Panc1 (cell line): Measurements from ENCODE around the gene PTAFR.

Experiments
- CTCF ChIP-seq: fragments of 450-650 bp; IDR thresholded peaks from 2 replicates; pipeline ENCODE4 v1.5.1; 2017; ENCODE audit warnings: mild to moderate bottlenecking
- TCF7L2 ChIP-seq: IDR thresholded peaks from 2 replicates; pipeline ENCODE4 v1.6.1; 2011; ENCODE audit warnings: mild to moderate bottlenecking, low read depth, low read length, inconsistent platforms
- TF ChIP-seq, protein P1 (sequence below), 2 experiments: IDR thresholded peaks; 2 replicates each; pipeline ENCODE4 v1.6.1; 2011 to 2012; ENCODE audit warnings: low read depth in 2 of 2, control low read depth in 1 of 2, low read length in 1 of 2, mild to moderate bottlenecking in 1 of 2, moderate library complexity in 1 of 2; ENCODE audit not compliant: insufficient read depth in 1 of 2

- no peak for TF ChIP-seq CTCF
- no peak for TF ChIP-seq TCF7L2
- TF ChIP-seq, protein P1, sequence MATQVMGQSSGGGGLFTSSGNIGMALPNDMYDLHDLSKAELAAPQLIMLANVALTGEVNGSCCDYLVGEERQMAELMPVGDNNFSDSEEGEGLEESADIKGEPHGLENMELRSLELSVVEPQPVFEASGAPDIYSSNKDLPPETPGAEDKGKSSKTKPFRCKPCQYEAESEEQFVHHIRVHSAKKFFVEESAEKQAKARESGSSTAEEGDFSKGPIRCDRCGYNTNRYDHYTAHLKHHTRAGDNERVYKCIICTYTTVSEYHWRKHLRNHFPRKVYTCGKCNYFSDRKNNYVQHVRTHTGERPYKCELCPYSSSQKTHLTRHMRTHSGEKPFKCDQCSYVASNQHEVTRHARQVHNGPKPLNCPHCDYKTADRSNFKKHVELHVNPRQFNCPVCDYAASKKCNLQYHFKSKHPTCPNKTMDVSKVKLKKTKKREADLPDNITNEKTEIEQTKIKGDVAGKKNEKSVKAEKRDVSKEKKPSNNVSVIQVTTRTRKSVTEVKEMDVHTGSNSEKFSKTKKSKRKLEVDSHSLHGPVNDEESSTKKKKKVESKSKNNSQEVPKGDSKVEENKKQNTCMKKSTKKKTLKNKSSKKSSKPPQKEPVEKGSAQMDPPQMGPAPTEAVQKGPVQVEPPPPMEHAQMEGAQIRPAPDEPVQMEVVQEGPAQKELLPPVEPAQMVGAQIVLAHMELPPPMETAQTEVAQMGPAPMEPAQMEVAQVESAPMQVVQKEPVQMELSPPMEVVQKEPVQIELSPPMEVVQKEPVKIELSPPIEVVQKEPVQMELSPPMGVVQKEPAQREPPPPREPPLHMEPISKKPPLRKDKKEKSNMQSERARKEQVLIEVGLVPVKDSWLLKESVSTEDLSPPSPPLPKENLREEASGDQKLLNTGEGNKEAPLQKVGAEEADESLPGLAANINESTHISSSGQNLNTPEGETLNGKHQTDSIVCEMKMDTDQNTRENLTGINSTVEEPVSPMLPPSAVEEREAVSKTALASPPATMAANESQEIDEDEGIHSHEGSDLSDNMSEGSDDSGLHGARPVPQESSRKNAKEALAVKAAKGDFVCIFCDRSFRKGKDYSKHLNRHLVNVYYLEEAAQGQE (IDR thresholded peaks at IDR 0.05; ENCODE audit: insufficient read depth in 1 of 2, low read depth in 2 of 2, low read length in 1 of 2): no peak
Observed at GRCh38 chr1:28160782-28161266, 15.7 kb downstream of the PTAFR start.
